Ishikawa (cell line): ENCODE results near the gene ZNF22.

ENCODE experiments used
- CEBPB ChIP-seq: IDR thresholded peaks from 2 replicates; pipeline ENCODE4 v1.6.1; 2012
- CREB1 ChIP-seq: IDR thresholded peaks from 2 replicates; pipeline ENCODE4 v1.6.1; 2012; ENCODE audit warnings: low read depth
- EGR1 ChIP-seq: IDR thresholded peaks from 2 replicates; pipeline ENCODE4 v1.6.1; 2012
- EP300 ChIP-seq: IDR thresholded peaks from 2 replicates; pipeline ENCODE4 v1.6.1; 2012; ENCODE audit warnings: borderline replicate concordance
- FOXM1 ChIP-seq: IDR thresholded peaks from 2 replicates; pipeline ENCODE4 v1.6.1; 2012; ENCODE audit warnings: low read depth, borderline replicate concordance
- MAX ChIP-seq: IDR thresholded peaks from 2 replicates; pipeline ENCODE4 v1.6.1; 2012
- NFIC ChIP-seq: IDR thresholded peaks from 2 replicates; pipeline ENCODE4 v1.6.1; 2012
- RAD21 ChIP-seq: IDR thresholded peaks from 2 replicates; pipeline ENCODE4 v1.6.1; 2012; ENCODE audit warnings: low read depth
- REST ChIP-seq: IDR thresholded peaks from 2 replicates; pipeline ENCODE4 v1.6.1; 2012; ENCODE audit warnings: low read depth, mild to moderate bottlenecking
- TAF1 ChIP-seq: IDR thresholded peaks from 2 replicates; pipeline ENCODE4 v1.6.1; 2012; ENCODE audit warnings: low read depth, mild to moderate bottlenecking
- TCF12 ChIP-seq: IDR thresholded peaks from 2 replicates; pipeline ENCODE4 v1.6.1; 2012; ENCODE audit warnings: low read depth
- TEAD4 ChIP-seq: IDR thresholded peaks from 2 replicates; pipeline ENCODE4 v1.6.1; 2012
- USF1 ChIP-seq: IDR thresholded peaks from 2 replicates; pipeline ENCODE4 v1.6.1; 2012
- YY1 ChIP-seq: IDR thresholded peaks from 2 replicates; pipeline ENCODE4 v1.6.1; 2012; ENCODE audit warnings: low read depth
- ZBTB7A ChIP-seq: IDR thresholded peaks from 2 replicates; pipeline ENCODE4 v1.6.1; 2012; ENCODE audit warnings: low read depth

The ZNF22 gene

GRCh38 chr10:45003432-45004000 is 2.8 kb downstream of the ZNF22 start:
- no peak for TF ChIP-seq CEBPB
- no peak for TF ChIP-seq NFIC
- TF ChIP-seq FOXM1: no peak
- TF ChIP-seq TCF12: no peak
- TF ChIP-seq ZBTB7A: no peak
- no peak for TF ChIP-seq TEAD4
- TF ChIP-seq REST: no peak
- TF ChIP-seq MAX: no peak
- TF ChIP-seq USF1: no peak
- no peak for TF ChIP-seq EP300
- TF ChIP-seq CREB1: no peak
- no peak for TF ChIP-seq TAF1
- TF ChIP-seq YY1: no peak
- no peak for TF ChIP-seq EGR1
- no peak for TF ChIP-seq RAD21

- TF ChIP-seq EGR1: no peak
- no peak for TF ChIP-seq EP300
- TF ChIP-seq NFIC: no peak
- no peak for TF ChIP-seq CREB1
- no peak for TF ChIP-seq CEBPB
- TF ChIP-seq YY1: no peak
- no peak for TF ChIP-seq MAX
- TF ChIP-seq USF1: no peak
- no peak for TF ChIP-seq TEAD4
- TF ChIP-seq FOXM1: no peak
These were observed 3.9 kb downstream of the ZNF22 start for GRCh38 chr10:45004661-45005060.

- TF ChIP-seq MAX (no peak), CREB1 (no peak), TEAD4 (no peak), FOXM1 (no peak), REST (no peak), TCF12 (no peak), CEBPB (no peak), NFIC (no peak), USF1 (no peak), ZBTB7A (no peak)
These were observed 4.6 kb downstream of the ZNF22 start for GRCh38 chr10:45005284-45005683.

GRCh38 chr10:45006276-45007030 is 5.7 kb downstream of the ZNF22 start:
- TF ChIP-seq RAD21: no peak
- no peak for TF ChIP-seq EP300
- no peak for TF ChIP-seq CREB1
- no peak for TF ChIP-seq NFIC
- TF ChIP-seq EGR1: no peak
- TF ChIP-seq MAX: no peak
- no peak for TF ChIP-seq TEAD4
- no peak for TF ChIP-seq CEBPB
- no peak for TF ChIP-seq USF1
- TF ChIP-seq ZBTB7A: no peak
- TF ChIP-seq REST: no peak
- TF ChIP-seq YY1: no peak
- TF ChIP-seq TCF12: no peak
- TF ChIP-seq FOXM1: no peak
- TF ChIP-seq TAF1: no peak
